NCI-H526 treated with DMSO at 0.1 percent for 48 hours (cell line): ENCODE measurements around the gene MED22.
A peak's percentile ranks its signal among the peaks of the same experiment; 100 is the strongest.

Source experiments
- DNase-seq: peaks from one replicate; lab custom pipeline; 2025; lab: John Stamatoyannopoulos, UW

Gene MED22

GRCh38 chr9:133375724-133376654, 28.1 kb upstream of the MED22 start, which contains the start of the genes STKLD1 and SURF4:
TSS of gene STKLD1 (plus strand) at chr9:133376366. CDS start at chr9:133376474, 108 bp downstream.
TSS of gene SURF4 (minus strand) at chr9:133376060. CDS start at chr9:133375969, 91 bp downstream.
- peak; percentile 79 for DNase-seq

- no peak for DNase-seq
Observed at GRCh38 chr9:133375116-133375723, 27.3 kb upstream of the MED22 start.

- DNase-seq = no peak
Observed at GRCh38 chr9:133374612-133375115, 26.7 kb upstream of the MED22 start.

- no peak for DNase-seq
Observed at GRCh38 chr9:133372144-133372543, 24.2 kb upstream of the MED22 start.

- no peak for DNase-seq
Observed at GRCh38 chr9:133371261-133371711, 23.4 kb upstream of the MED22 start.

- DNase-seq = no peak
Observed at GRCh38 chr9:133370685-133371084, 22.8 kb upstream of the MED22 start.

- no peak for DNase-seq
Observed at GRCh38 chr9:133369933-133370332, 22.0 kb upstream of the MED22 start.

GRCh38 chr9:133369422-133369821, 21.5 kb upstream of the MED22 start:
- DNase-seq = no peak

GRCh38 chr9:133368249-133368881, 20.4 kb upstream of the MED22 start:
- DNase-seq = no peak

- no peak for DNase-seq
Observed at GRCh38 chr9:133367778-133368177, 19.8 kb upstream of the MED22 start.

- no peak for DNase-seq
Observed at GRCh38 chr9:133367221-133367620, 19.3 kb upstream of the MED22 start.

GRCh38 chr9:133366435-133366834, 18.5 kb upstream of the MED22 start:
- no peak for DNase-seq

- DNase-seq = no peak
Observed at GRCh38 chr9:133362359-133363044, 14.6 kb upstream of the MED22 start.

- DNase-seq = no peak
Observed at GRCh38 chr9:133361507-133362092, 13.7 kb upstream of the MED22 start.

- DNase-seq = no peak
Observed at GRCh38 chr9:133360400-133361393, 12.8 kb upstream of the MED22 start.

- no peak for DNase-seq
Observed at GRCh38 chr9:133359399-133360175, 11.7 kb upstream of the MED22 start.

- DNase-seq = no peak
Observed at GRCh38 chr9:133357656-133358055, 9.7 kb upstream of the MED22 start.

GRCh38 chr9:133356391-133357091, 8.6 kb upstream of the MED22 start, which contains the start of the genes SURF1 and SURF2:
TSS of gene SURF1 (minus strand) at chr9:133356487. CDS start at chr9:133356453, 34 bp downstream.
TSS of gene SURF2 (plus strand) at chr9:133356550. CDS start at chr9:133356593, 43 bp downstream.
- DNase-seq = peak; percentile 51
